GM18502 (cell line): Measurements from ENCODE around the gene PSG7.
"Not testable (repeated sequence)": the region's sequence is repeated elsewhere in the genome, so short reads cannot be mapped to it uniquely, and the experiment has no call there.

Experiments
- ATAC-seq: cut with Tn5 transposase; IDR thresholded peaks from one replicate; pipeline ENCODE4 v1.9.1; 2021; ENCODE audit warnings: mild to moderate bottlenecking; ENCODE audit not compliant: unreplicated experiment, poor library complexity

The PSG7 gene

GRCh38 chr19:42917634-42918033, 19.4 kb downstream of the PSG7 start, which contains the start of gene PSG6:
Gene PSG6 (minus strand): TSS chr19:42917894. CDS start chr19:42917792, 102 bp downstream.
- ATAC-seq, result not testable (repeated sequence)

- ATAC-seq, result not testable (repeated sequence)
These were observed 20.1 kb downstream of the PSG7 start for GRCh38 chr19:42916931-42917330.

GRCh38 chr19:42913516-42913915, 23.5 kb downstream of the PSG7 start:
- ATAC-seq, result not testable (repeated sequence)

GRCh38 chr19:42912941-42913340, 24.1 kb downstream of the PSG7 start:
- ATAC-seq, result not testable (repeated sequence)

GRCh38 chr19:42911731-42912130, 25.3 kb downstream of the PSG7 start:
- not testable (repeated sequence) for ATAC-seq

- not testable (repeated sequence) for ATAC-seq
These were observed 30.8 kb downstream of the PSG7 start for GRCh38 chr19:42906162-42906561.

GRCh38 chr19:42900561-42900960, 36.4 kb downstream of the PSG7 start:
- not testable (repeated sequence) for ATAC-seq

- not testable (repeated sequence) for ATAC-seq
These were observed 37.3 kb downstream of the PSG7 start for GRCh38 chr19:42899674-42900073.

- not testable (repeated sequence) for ATAC-seq
These were observed 37.9 kb downstream of the PSG7 start for GRCh38 chr19:42899110-42899509.

GRCh38 chr19:42898656-42899055, 38.4 kb downstream of the PSG7 start:
- ATAC-seq, result not testable (repeated sequence)

- not testable (repeated sequence) for ATAC-seq
These were observed 39.3 kb downstream of the PSG7 start for GRCh38 chr19:42897729-42898128.

- not testable (repeated sequence) for ATAC-seq
These were observed 46.6 kb downstream of the PSG7 start for GRCh38 chr19:42890446-42890845.

- not testable (repeated sequence) for ATAC-seq
These were observed 49.0 kb downstream of the PSG7 start for GRCh38 chr19:42887876-42888445.

GRCh38 chr19:42882730-42883129, 54.3 kb downstream of the PSG7 start:
- ATAC-seq, result not testable (repeated sequence)

- ATAC-seq, result not testable (repeated sequence)
These were observed 55.0 kb downstream of the PSG7 start for GRCh38 chr19:42882010-42882409.

- ATAC-seq, result not testable (repeated sequence)
These were observed 55.7 kb downstream of the PSG7 start for GRCh38 chr19:42881279-42881678.

- not testable (repeated sequence) for ATAC-seq
These were observed 56.4 kb downstream of the PSG7 start for GRCh38 chr19:42880621-42881020.

- no peak for ATAC-seq
These were observed 57.4 kb downstream of the PSG7 start, which contains the start of gene PSG1 for GRCh38 chr19:42879613-42880012. Gene PSG1 (minus strand): TSS chr19:42879713. CDS start chr19:42879581, 132 bp downstream.

- not testable (repeated sequence) for ATAC-seq
These were observed 60.4 kb downstream of the PSG7 start for GRCh38 chr19:42876596-42876995.

- ATAC-seq, result not testable (repeated sequence)
These were observed 61.1 kb downstream of the PSG7 start for GRCh38 chr19:42875881-42876280.

GRCh38 chr19:42874901-42875813, 61.9 kb downstream of the PSG7 start:
- ATAC-seq, result not testable (repeated sequence)
